A549 (cell line): ENCODE data around the gene AGRN.

Experiments used
- CHD4 ChIP-seq: fragments of 200-600 bp; sonication (generic); IDR thresholded peaks from 2 replicates; pipeline ENCODE4 v1.6.1; 2016; ENCODE audit warnings: antibody characterized with exemption, mild to moderate bottlenecking, borderline replicate concordance
- HDAC2 ChIP-seq: fragments of 200-600 bp; sonication (generic); IDR thresholded peaks from 2 replicates; pipeline ENCODE4 v1.6.1; 2016
- JUNB ChIP-seq: fragments of >200 bp; sonication (Bioruptor Twin); formaldehyde crosslinking; IDR thresholded peaks from 2 replicates; pipeline ENCODE4 v1.6.1; 2016
- MYC ChIP-seq: IDR thresholded peaks from 2 replicates; pipeline ENCODE4 v1.6.1; 2012; ENCODE audit warnings: mild to moderate bottlenecking, inconsistent platforms, low read length, improper control_type of control experiment, borderline replicate concordance
- POLR2A ChIP-seq: IDR thresholded peaks from 2 replicates; pipeline ENCODE4 v1.6.1; 2012; ENCODE audit warnings: mild to moderate bottlenecking, low read length
- SMC3 ChIP-seq: fragments of >200 bp; sonication (Bioruptor Twin); formaldehyde crosslinking; IDR thresholded peaks from 3 replicates; pipeline ENCODE4 v1.6.1; 2018; ENCODE audit warnings: inconsistent platforms
- TF ChIP-seq, protein P1 (sequence below): fragments of >200 bp; sonication (Bioruptor Twin); formaldehyde crosslinking; IDR thresholded peaks from 3 replicates; pipeline ENCODE4 v1.5.1; 2016
- TF ChIP-seq, protein P2 (sequence below): IDR thresholded peaks from 2 replicates; pipeline ENCODE4 v1.6.1; 2012

DNA sequence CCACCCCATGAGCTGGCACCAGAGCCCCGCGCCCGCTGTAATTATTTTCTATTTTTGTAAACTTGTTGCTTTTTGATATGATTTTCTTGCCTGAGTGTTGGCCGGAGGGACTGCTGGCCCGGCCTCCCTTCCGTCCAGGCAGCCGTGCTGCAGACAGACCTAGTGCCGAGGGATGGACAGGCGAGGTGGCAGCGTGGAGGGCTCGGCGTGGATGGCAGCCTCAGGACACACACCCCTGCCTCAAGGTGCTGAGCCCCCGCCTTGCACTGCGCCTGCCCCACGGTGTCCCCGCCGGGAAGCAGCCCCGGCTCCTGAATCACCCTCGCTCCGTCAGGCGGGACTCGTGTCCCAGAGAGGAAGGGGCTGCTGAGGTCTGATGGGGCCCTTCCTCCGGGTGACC is 35.1 kb downstream of the AGRN start:
- TF ChIP-seq, protein P1, sequence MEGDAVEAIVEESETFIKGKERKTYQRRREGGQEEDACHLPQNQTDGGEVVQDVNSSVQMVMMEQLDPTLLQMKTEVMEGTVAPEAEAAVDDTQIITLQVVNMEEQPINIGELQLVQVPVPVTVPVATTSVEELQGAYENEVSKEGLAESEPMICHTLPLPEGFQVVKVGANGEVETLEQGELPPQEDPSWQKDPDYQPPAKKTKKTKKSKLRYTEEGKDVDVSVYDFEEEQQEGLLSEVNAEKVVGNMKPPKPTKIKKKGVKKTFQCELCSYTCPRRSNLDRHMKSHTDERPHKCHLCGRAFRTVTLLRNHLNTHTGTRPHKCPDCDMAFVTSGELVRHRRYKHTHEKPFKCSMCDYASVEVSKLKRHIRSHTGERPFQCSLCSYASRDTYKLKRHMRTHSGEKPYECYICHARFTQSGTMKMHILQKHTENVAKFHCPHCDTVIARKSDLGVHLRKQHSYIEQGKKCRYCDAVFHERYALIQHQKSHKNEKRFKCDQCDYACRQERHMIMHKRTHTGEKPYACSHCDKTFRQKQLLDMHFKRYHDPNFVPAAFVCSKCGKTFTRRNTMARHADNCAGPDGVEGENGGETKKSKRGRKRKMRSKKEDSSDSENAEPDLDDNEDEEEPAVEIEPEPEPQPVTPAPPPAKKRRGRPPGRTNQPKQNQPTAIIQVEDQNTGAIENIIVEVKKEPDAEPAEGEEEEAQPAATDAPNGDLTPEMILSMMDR = no peak
- TF ChIP-seq SMC3 (no peak), JUNB (no peak), HDAC2 (no peak), POLR2A (no peak), MYC (no peak), CHD4 (no peak)
- TF ChIP-seq, protein P2, sequence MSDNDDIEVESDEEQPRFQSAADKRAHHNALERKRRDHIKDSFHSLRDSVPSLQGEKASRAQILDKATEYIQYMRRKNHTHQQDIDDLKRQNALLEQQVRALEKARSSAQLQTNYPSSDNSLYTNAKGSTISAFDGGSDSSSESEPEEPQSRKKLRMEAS = no peak
